Neural cell (in vitro differentiated cells): ENCODE results near the gene MADCAM1. TPM values are rescaled to one million over a fixed set of nuclear protein-coding genes. Genes with fewer than 3 reads are reported as not detected.

ENCODE experiments used
- H2AFZ ChIP-seq: fragments of 200-600, 300-800 bp; sonication (generic), shearing (Covaris generic); 2 replicates; pipeline ENCODE4 v1.6.0; 2014; ENCODE audit warnings: low read depth, mild to moderate bottlenecking, antibody characterized with exemption, low read length, moderate library complexity
- H3F3A ChIP-seq: fragments of 200-600 bp; shearing (Covaris generic); 2 replicates; pipeline ENCODE4 v1.6.1; 2016; ENCODE audit warnings: mild to moderate bottlenecking, moderate library complexity, mixed read lengths, antibody characterized with exemption, low read length; ENCODE audit not compliant: insufficient read depth, poor library complexity, severe bottlenecking
- H3K27ac ChIP-seq: fragments of 200-600, 300-800 bp; sonication (generic), shearing (Covaris generic); 2 replicates; pipeline ENCODE4 v1.5.1; 2014; ENCODE audit warnings: mild to moderate bottlenecking, low read length, moderate library complexity
- H3K27me3 ChIP-seq: fragments of 300-800, 200-600 bp; sonication (generic), shearing (Covaris generic); 2 replicates; pipeline ENCODE4 v1.6.0; 2014; ENCODE audit warnings: mild to moderate bottlenecking, low read depth, low read length, moderate library complexity; ENCODE audit not compliant: insufficient read depth
- H3K36me3 ChIP-seq: fragments of 300-800, 200-600 bp; sonication (generic), shearing (Covaris generic); 2 replicates; pipeline ENCODE4 v1.5.1; 2014; ENCODE audit warnings: mild to moderate bottlenecking, antibody characterized with exemption, low read length, moderate library complexity; ENCODE audit not compliant: insufficient read depth
- H3K4me2 ChIP-seq: fragments of 300-800, 200-600 bp; sonication (generic), shearing (Covaris generic); 2 replicates; pipeline ENCODE4 v1.6.0; 2014; ENCODE audit warnings: mild to moderate bottlenecking, low read length
- H3K4me3 ChIP-seq: fragments of 300-800, 200-600 bp; sonication (generic), shearing (Covaris generic); 2 replicates; pipeline ENCODE4 v1.5.1; 2014; ENCODE audit warnings: mild to moderate bottlenecking, low read length, moderate library complexity
- H3K79me2 ChIP-seq: fragments of 200-600 bp; shearing (Covaris generic); replicated peaks from 2 replicates; pipeline ENCODE4 v1.6.0; 2014; ENCODE audit warnings: mild to moderate bottlenecking, low read length, moderate library complexity; ENCODE audit not compliant: insufficient read depth
- H3K9ac ChIP-seq: fragments of 300-800, 200-600 bp; sonication (generic), shearing (Covaris generic); 2 replicates; pipeline ENCODE4 v1.6.1; 2016; ENCODE audit warnings: mild to moderate bottlenecking, low read length, mixed read lengths
- H3K9me2 ChIP-seq: fragments of 200-600 bp; shearing (Covaris generic); 2 replicates; pipeline ENCODE4 v1.6.1; 2016; ENCODE audit warnings: mild to moderate bottlenecking, low read length, mixed read lengths; ENCODE audit not compliant: insufficient read depth
- H3K9me3 ChIP-seq: fragments of 200-600, 300-800 bp; sonication (generic), shearing (Covaris generic); 2 replicates; pipeline ENCODE4 v1.6.1; 2016; ENCODE audit warnings: mild to moderate bottlenecking, mixed run types, low read length, moderate library complexity, mixed read lengths
- H4K20me1 ChIP-seq: fragments of 200-600 bp; shearing (Covaris generic); 2 replicates; pipeline ENCODE4 v1.6.1; 2016; ENCODE audit warnings: mild to moderate bottlenecking, mixed run types; ENCODE audit not compliant: insufficient read depth
- CTCF ChIP-seq: fragments of 450-650 bp; IDR thresholded peaks from 2 replicates; pipeline ENCODE4 v1.5.1; 2014; ENCODE audit warnings: antibody characterized with exemption, mild to moderate bottlenecking, moderate library complexity; ENCODE audit not compliant: poor library complexity, severe bottlenecking
- EP300 ChIP-seq: fragments of 450-650 bp; conservative IDR thresholded peaks from 2 replicates; pipeline ENCODE4 v1.6.1; 2014; ENCODE audit warnings: antibody characterized with exemption, mild to moderate bottlenecking, moderate library complexity; ENCODE audit not compliant: poor library complexity, severe bottlenecking
- EZH2 ChIP-seq: fragments of 200-600, 300-800 bp; shearing (Covaris generic), sonication (generic); IDR thresholded peaks from 2 replicates; pipeline ENCODE4 v1.6.1; 2014; ENCODE audit warnings: antibody characterized with exemption, low read length, borderline replicate concordance, mild to moderate bottlenecking; ENCODE audit not compliant: insufficient read depth, poor library complexity, severe bottlenecking
- MXI1 ChIP-seq: fragments of 450-650 bp; conservative IDR thresholded peaks from 2 replicates; pipeline ENCODE4 v1.6.1; 2014; ENCODE audit warnings: antibody characterized with exemption, mild to moderate bottlenecking; ENCODE audit not compliant: poor library complexity, severe bottlenecking
- POLR2AphosphoS5 ChIP-seq: IDR thresholded peaks from 2 replicates; pipeline ENCODE4 v1.6.1; 2012
- RAD21 ChIP-seq: fragments of 450-650 bp; conservative IDR thresholded peaks from 2 replicates; pipeline ENCODE4 v1.6.1; 2014; ENCODE audit warnings: antibody characterized with exemption, mild to moderate bottlenecking, moderate library complexity
- REST ChIP-seq: IDR thresholded peaks from 2 replicates; pipeline ENCODE4 v1.6.1; 2012; ENCODE audit warnings: borderline replicate concordance
- SMC3 ChIP-seq: fragments of 450-650 bp; conservative IDR thresholded peaks from 2 replicates; pipeline ENCODE4 v1.6.1; 2014; ENCODE audit warnings: antibody characterized with exemption, mild to moderate bottlenecking, moderate library complexity; ENCODE audit not compliant: poor library complexity
- TAF1 ChIP-seq: IDR thresholded peaks from 2 replicates; pipeline ENCODE4 v1.6.1; 2012; ENCODE audit warnings: low read depth
- polyA plus RNA-seq: library from polyadenylated mRNA; depleted of rRNA; stranded (reverse); fragments of >200 nt; gene quantifications from 2 replicates; pipeline ENCODE4 v1.2.3, GENCODE V29; 2014

The MADCAM1 gene
- polyA plus RNA-seq, 1 donor from 2014 or later = 1.0 TPM

GRCh38 chr19:489418-490196, 6.7 kb upstream of the MADCAM1 start:
- Histone ChIP-seq H3K9ac (peak overlapping the region; percentile 91), H2AFZ (peak overlapping the region; percentile 51)

GRCh38 chr19:491146-491741, 5.0 kb upstream of the MADCAM1 start:
- Histone ChIP-seq H4K20me1 (no peaks in the 10 kb centered on the region), H3K79me2 (no peaks in the 10 kb centered on the region), H3K4me2 (no peak overlapping the region), H3K4me3 (no peak overlapping the region), H3K27me3 (peaks cover 3% of the 10 kb centered on the region), H3K27ac (no peak overlapping the region), H3K9ac (no peak overlapping the region), H3K9me2 (no peaks in the 10 kb centered on the region), H2AFZ (no peak overlapping the region), H3F3A (no peaks in the 10 kb centered on the region), H3K9me3 (no peaks in the 10 kb centered on the region), H3K36me3 (no peaks in the 10 kb centered on the region)
- TF ChIP-seq POLR2AphosphoS5 = no peak
- no peak for TF ChIP-seq EZH2
- no peak for TF ChIP-seq REST
- TF ChIP-seq CTCF = no peak
- TF ChIP-seq EP300 = no peak
- TF ChIP-seq MXI1 = no peak
- TF ChIP-seq TAF1 = no peak
- no peak for TF ChIP-seq SMC3
- TF ChIP-seq RAD21 = no peak

More at GRCh38 chr19:489418-490196, 6.7 kb upstream of the MADCAM1 start:
- Histone ChIP-seq H3K36me3 (no peaks in the 10 kb centered on the region), H4K20me1 (no peaks in the 10 kb centered on the region), H3F3A (no peaks in the 10 kb centered on the region), H3K9me3 (no peaks in the 10 kb centered on the region), H3K4me3 (peak overlapping the region; percentile 85), H3K27me3 (no peaks in the 10 kb centered on the region), H3K79me2 (no peaks in the 10 kb centered on the region), H3K9me2 (no peaks in the 10 kb centered on the region), H3K4me2 (peak overlapping the region; percentile 80), H3K27ac (peak overlapping the region; percentile 57)
- TF ChIP-seq POLR2AphosphoS5 = no peak
